GM10266 (cell line): Measurements from ENCODE around the gene CIDEC.

ENCODE experiments used
- DNase-seq: peaks from one replicate; pipeline ENCODE4 v3.0.0; 2012; ENCODE audit errors: extremely low spot score
- TF ChIP-seq, protein P1 (sequence below): IDR thresholded peaks from 2 replicates; pipeline ENCODE4 v1.5.1; 2012; ENCODE audit warnings: mild to moderate bottlenecking, low read depth; ENCODE audit not compliant: control insufficient read depth, insufficient read depth; ENCODE audit errors: missing control alignments

CIDEC gene

DNA sequence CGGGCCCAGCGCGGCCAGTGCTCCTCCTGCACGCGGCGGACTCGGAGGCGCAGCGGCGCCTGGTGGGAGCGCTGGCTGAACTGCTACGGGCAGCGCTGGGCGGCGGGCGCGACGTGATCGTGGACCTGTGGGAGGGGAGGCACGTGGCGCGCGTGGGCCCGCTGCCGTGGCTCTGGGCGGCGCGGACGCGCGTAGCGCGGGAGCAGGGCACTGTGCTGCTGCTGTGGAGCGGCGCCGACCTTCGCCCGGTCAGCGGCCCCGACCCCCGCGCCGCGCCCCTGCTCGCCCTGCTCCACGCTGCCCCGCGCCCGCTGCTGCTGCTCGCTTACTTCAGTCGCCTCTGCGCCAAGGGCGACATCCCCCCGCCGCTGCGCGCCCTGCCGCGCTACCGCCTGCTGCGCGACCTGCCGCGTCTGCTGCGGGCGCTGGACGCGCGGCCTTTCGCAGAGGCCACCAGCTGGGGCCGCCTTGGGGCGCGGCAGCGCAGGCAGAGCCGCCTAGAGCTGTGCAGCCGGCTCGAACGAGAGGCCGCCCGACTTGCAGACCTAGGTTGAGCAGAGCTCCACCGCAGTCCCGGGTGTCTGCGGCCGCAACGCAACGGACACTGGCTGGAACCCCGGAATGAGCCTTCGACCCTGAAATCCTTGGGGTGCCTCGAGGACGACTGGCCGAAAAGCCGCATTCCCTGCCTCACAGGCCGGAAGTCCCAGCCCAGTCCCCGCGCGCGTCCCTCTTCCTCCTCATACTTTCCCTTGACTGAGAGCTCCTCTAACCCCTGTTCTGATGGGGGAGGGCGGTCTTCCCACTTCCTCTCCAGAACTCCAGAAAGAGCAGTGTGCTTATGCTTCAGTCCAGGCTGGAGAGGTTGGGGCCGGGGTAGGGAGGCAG is 35.4 kb upstream of the CIDEC start:
- TF ChIP-seq, protein P1, sequence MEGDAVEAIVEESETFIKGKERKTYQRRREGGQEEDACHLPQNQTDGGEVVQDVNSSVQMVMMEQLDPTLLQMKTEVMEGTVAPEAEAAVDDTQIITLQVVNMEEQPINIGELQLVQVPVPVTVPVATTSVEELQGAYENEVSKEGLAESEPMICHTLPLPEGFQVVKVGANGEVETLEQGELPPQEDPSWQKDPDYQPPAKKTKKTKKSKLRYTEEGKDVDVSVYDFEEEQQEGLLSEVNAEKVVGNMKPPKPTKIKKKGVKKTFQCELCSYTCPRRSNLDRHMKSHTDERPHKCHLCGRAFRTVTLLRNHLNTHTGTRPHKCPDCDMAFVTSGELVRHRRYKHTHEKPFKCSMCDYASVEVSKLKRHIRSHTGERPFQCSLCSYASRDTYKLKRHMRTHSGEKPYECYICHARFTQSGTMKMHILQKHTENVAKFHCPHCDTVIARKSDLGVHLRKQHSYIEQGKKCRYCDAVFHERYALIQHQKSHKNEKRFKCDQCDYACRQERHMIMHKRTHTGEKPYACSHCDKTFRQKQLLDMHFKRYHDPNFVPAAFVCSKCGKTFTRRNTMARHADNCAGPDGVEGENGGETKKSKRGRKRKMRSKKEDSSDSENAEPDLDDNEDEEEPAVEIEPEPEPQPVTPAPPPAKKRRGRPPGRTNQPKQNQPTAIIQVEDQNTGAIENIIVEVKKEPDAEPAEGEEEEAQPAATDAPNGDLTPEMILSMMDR: peak; percentile 53
- DNase-seq: peak; percentile 50

DNA sequence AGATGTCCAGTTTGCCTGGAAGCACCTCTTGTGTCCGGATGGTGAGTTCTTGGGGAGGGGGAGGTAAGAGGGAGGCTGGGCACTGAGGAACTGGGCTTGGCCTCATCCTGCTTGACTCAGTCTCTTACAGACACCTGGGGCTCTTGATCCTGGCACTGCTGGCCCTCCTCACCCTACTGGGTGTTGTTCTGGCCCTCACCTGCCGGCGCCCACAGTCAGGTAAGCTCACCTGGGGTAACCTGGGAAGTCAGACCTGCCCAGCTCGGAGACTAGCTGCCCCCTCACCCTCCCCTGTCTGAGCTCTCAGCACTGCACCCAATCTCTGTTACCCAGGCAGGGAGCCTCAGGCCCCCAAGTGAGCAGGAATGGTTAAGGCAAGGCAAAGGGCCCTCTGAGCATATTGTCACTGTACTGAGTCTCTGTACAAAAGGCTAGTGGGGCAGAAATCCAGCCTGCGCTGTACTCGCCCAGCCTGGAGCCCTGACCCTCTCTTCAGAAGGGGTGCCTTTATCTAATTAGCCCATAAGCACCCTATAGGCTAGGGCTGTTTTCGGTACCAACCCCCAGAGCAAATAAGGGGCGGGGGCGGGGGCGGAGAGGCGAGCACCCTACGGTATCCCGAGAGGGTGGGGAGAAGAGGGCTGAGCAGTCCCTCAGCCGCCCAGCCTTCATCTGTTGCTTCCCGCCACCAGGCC is 34.7 kb upstream of the CIDEC start:
- DNase-seq: peak; percentile 62
- TF ChIP-seq, protein P1: no peak

DNA sequence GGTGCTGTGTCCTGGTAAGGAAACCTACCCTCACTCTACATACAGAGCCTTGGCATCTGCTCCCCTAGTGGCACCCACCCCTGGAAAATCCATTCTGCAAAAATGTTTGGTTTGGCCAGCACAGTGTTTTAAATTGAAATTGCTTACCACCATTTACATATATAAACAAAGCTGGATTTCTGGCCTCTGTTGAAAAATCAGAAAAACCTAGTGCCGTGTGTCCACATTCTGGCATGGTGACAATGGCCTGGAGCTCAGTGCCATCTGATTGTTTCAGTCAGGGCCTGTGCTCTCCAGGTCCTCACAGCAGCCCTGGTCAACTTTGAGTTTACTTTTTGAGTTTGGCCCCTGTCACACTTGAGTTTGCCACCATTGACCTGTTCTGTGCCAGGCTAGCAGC is 34.0 kb upstream of the CIDEC start:
- DNase-seq: no peak

DNA sequence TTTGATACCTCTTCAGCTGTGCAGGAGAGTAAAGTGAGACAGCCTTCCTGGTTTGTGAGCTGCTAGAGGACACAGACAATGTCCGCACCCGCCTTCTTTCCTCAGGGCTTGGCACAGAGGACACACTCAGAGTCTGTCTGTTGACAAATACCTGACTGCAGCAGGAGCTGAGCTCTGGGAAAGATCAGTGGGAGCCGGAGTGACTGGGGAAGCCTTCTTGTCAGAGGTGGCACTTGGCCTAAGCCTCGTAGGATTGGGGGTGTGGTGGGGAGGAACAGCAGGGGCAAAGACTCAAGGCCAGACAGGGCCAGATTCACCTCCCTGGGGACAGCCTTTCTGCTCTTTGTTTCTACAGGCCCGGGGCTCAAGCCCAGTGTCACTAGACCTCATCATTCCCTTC is 33.5 kb upstream of the CIDEC start:
- TF ChIP-seq, protein P1: no peak
- no peak for DNase-seq

More for the DNA sequence above, 34.0 kb upstream of the CIDEC start:
- TF ChIP-seq, protein P1: no peak

DNA sequence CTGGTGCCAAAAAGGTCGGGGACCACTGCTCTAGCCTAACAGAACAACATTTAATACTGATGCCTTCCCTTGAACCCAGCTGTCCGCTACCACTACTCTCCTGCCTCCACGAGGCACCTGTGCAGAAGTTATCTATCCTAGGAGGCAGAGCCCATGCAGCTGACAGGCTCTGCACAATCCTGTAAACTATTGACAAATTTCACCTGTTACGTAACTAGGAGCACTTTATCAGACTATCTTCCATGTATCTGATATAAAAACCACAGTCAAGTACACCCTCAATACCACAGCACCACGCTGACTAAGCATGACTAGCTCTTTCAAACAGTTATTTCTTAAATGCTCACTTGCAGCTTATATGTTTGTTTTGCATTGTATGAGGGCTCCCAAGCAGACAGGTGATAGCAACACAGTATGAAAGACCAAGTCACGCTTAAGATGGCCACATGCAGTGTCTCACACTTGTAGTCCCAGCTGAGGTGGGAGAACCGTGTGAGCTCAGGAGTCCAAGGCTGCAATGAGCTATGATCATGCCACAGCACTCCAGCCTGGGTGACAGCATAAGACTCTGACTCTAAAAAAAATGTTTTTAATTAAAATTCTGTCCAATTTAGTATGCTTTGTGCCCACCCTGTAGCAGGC is 32.4 kb upstream of the CIDEC start:
- TF ChIP-seq, protein P1: no peak
- DNase-seq: no peak

DNA sequence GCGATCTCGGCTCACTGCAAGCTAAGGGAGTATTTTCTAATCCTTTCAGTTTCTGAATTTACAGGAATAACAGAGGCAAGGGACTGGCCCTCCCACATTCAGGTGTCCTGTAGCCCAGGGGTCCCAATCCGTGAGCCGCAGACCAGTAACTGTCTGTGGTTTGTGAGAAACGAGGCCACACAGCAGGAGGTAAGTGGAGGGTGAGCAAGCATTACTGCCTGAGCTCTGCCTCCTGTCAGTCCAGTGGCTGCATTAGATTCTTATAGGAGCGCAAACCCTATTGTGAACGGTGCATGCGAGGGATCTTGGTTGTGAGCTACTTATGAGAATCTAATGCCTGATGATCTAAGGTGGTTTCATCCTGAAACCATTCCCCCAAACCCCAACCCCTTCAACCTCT is 31.8 kb upstream of the CIDEC start:
- TF ChIP-seq, protein P1: no peak
- no peak for DNase-seq
